ENCODE data around the gene HMGN3. TPM values are rescaled to one million over a fixed set of nuclear protein-coding genes. Genes with fewer than 3 reads are reported as not detected.

Gene HMGN3
- total RNA-seq, 4 donors from 2014 or later, result 70.2 to 101 (median 87.7) TPM

DNA sequence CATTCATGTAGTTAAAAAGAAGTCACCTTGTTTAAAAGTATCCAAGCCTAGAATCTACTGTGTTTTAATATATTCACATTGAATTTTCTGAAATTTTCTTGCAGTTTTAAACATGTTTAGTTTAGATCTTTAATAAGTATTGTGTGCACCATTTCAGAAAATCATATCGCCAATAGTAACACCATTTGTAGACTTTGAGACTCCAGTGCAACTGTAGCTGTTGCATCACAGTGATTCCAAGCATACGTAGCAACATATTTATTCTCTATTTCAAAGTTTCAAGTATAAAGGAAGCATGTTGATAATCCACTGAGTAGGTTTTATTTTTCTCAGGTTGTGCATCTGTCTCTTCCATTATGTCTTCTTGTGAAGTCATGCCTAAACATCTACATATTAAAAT lies 46.4 kb downstream of the HMGN3 start:
- H3K27me3 ChIP-seq, result no peaks in the 10 kb centered on the region
- intact Hi-C loops (cut with DNase I), result no loop called here
- WGBS, 2 donors, result 93 to 96% methylated on average over 2 of the region's 2 CpGs
- H3K9me3 ChIP-seq, result no peaks in the 10 kb centered on the region
- no peak for TF ChIP-seq POLR2A (IDR thresholded peaks at IDR 0.05)
- TF ChIP-seq, protein P1, sequence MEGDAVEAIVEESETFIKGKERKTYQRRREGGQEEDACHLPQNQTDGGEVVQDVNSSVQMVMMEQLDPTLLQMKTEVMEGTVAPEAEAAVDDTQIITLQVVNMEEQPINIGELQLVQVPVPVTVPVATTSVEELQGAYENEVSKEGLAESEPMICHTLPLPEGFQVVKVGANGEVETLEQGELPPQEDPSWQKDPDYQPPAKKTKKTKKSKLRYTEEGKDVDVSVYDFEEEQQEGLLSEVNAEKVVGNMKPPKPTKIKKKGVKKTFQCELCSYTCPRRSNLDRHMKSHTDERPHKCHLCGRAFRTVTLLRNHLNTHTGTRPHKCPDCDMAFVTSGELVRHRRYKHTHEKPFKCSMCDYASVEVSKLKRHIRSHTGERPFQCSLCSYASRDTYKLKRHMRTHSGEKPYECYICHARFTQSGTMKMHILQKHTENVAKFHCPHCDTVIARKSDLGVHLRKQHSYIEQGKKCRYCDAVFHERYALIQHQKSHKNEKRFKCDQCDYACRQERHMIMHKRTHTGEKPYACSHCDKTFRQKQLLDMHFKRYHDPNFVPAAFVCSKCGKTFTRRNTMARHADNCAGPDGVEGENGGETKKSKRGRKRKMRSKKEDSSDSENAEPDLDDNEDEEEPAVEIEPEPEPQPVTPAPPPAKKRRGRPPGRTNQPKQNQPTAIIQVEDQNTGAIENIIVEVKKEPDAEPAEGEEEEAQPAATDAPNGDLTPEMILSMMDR (IDR thresholded peaks at IDR 0.05), result no peak
- H3K36me3 ChIP-seq, result no peaks in the 10 kb centered on the region
- H3K27ac ChIP-seq, result no peak overlapping the region
- H3K4me3 ChIP-seq (replicated peaks in 1 of 3), result no peak overlapping the region
- no peak for DNase-seq
- H3K4me1 ChIP-seq, result peaks cover 6 to 7% of the 10 kb centered on the region in 2 donors

DNA sequence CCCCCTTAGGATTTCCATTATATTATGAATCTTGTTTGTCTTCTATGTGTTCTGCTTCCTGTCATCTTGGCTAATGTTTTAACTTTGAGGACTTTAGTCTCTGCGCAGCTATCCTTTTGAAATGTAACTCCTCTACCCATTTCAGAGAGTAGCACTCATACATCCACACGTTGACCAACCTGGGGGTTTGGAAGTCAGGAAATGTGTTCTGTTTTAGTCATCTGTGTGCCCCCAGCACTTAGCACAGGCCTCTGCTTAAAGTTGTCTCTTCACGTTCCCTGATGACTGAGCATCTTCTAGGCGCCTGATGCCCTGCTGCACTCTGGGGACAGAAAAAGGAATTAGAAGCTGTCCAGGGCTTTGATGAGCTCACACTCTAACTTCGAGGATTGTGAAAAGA lies 47.9 kb downstream of the HMGN3 start:
- Histone ChIP-seq H3K4me1 (peaks cover 6 to 7% of the 10 kb centered on the region in 2 donors), H3K9me3 (no peaks in the 10 kb centered on the region), H3K27me3 (no peaks in the 10 kb centered on the region), H3K4me3 (replicated peaks in 1 of 3) (no peak overlapping the region), H3K36me3 (no peaks in the 10 kb centered on the region), H3K27ac (no peak overlapping the region)
- DNase-seq, result no peak
- TF ChIP-seq POLR2A (IDR thresholded peaks at IDR 0.05), result no peak
- TF ChIP-seq, protein P1 (IDR thresholded peaks at IDR 0.05), result no peak
- intact Hi-C loops (cut with DNase I), result no loop called here
- WGBS, 2 donors, result 80 to 84% methylated on average over 5 of the region's 5 CpGs

DNA sequence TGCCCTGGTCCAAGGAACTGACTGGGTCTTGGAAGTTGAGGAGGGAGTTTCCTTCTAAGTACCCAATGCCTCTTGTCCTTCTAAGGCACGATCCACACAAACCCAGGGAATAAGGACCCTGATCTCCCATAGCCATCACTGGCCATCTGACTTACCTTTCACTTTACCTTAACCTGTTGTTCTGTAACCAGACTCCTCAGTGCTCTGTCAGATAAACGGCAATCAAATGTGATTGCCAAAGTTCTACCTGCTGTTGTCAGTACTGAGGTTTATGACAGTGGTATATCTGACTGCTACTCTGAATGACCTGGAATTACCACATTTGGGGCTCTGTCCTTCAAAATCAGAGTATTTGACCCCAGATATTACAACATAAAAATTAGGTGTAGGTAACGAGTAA lies 49.8 kb downstream of the HMGN3 start:
- Histone ChIP-seq H3K27ac (no peak overlapping the region), H3K4me3 (replicated peaks in 1 of 3) (no peak overlapping the region), H3K4me1 (peaks cover 5 to 7% of the 10 kb centered on the region in 2 donors), H3K9me3 (no peaks in the 10 kb centered on the region), H3K36me3 (no peaks in the 10 kb centered on the region), H3K27me3 (no peaks in the 10 kb centered on the region)
- intact Hi-C loops (cut with DNase I), result no loop called here
- DNase-seq, result no peak
- no peak for TF ChIP-seq POLR2A (IDR thresholded peaks at IDR 0.05)
- TF ChIP-seq, protein P1 (IDR thresholded peaks at IDR 0.05), result no peak
- 78 to 88% methylated on average over 3 of the region's 3 CpGs for WGBS, 2 donors

DNA sequence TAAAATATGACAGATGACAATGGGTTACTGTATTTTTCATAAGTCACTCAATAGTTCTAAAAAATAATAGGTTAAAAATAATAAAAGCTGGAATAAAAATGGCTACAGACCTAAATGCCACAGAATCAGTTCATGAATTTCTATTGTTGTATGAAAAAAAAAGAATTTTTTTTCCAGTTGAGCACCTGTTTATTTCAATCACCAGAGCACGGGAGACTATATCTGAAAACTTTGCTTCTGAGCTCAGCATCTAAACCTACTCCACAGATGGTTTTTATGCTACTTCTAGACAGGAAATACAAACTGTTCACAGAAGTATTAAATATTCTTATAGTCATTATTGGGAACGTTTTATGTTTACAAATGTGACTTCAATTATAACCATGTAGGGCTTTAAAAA lies 50.4 kb downstream of the HMGN3 start:
- Histone ChIP-seq H3K9me3 (no peaks in the 10 kb centered on the region), H3K27ac (no peak overlapping the region), H3K27me3 (no peaks in the 10 kb centered on the region), H3K4me1 (peaks cover 0 to 3% of the 10 kb centered on the region in 2 donors), H3K4me3 (replicated peaks in 1 of 3) (no peak overlapping the region), H3K36me3 (no peaks in the 10 kb centered on the region)
- intact Hi-C loops (cut with DNase I), result no loop called here
- no peak for TF ChIP-seq POLR2A (IDR thresholded peaks at IDR 0.05)
- TF ChIP-seq, protein P1 (IDR thresholded peaks at IDR 0.05), result no peak
- WGBS, 2 donors, result 64 to 68% methylated on average over 2 of the region's 2 CpGs
- DNase-seq, result no peak

DNA sequence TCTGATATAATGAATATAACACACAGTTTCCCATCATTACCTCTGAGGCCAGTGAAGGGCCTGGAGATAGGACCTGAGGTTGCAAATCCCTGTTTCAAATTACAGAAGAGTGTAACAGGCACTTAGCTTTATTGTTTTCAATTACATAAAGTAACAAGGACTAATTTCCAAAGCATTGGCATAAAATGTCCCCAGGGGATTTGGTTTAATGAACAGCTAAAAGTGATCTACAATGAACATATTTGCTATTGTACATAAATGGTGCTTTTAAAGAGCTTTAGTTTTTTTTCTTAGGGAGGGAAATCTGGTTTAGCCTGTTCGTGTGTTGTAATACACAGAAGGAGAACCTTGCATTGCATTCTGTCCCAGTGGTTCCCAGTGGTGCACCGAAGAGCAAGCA lies 54.4 kb downstream of the HMGN3 start:
- DNase-seq, result no peak
- Histone ChIP-seq H3K9me3 (no peaks in the 10 kb centered on the region), H3K4me1 (no peaks in the 10 kb centered on the region), H3K27ac (no peak overlapping the region), H3K36me3 (no peaks in the 10 kb centered on the region), H3K27me3 (no peaks in the 10 kb centered on the region), H3K4me3 (replicated peaks in 1 of 3) (no peak overlapping the region)
- 68 to 75% methylated on average over 2 of the region's 2 CpGs for WGBS, 2 donors
- intact Hi-C loops (cut with DNase I), result no loop called here
- TF ChIP-seq, protein P1 (IDR thresholded peaks at IDR 0.05), result no peak
- no peak for TF ChIP-seq POLR2A (IDR thresholded peaks at IDR 0.05)

Data from thyroid gland (tissue), 4 donors.